K562 (cell line): ENCODE measurements around the gene ELF1.

ENCODE experiments used
- FOXP1 ChIP-seq: sonication (generic); formaldehyde crosslinking; IDR thresholded peaks from 2 replicates; pipeline ENCODE4 v1.8.0; 2022; ENCODE audit warnings: mild to moderate bottlenecking, missing genetic modification reagents
- MAFK ChIP-seq: IDR thresholded peaks from 2 replicates; pipeline ENCODE4 v1.6.1; 2011; ENCODE audit warnings: low read length, improper control_type of control experiment
- POLR2A ChIP-seq: fragments of 450-650 bp; conservative IDR thresholded peaks from 2 replicates; pipeline ENCODE4 v1.6.1; 2016
- ZBTB7A ChIP-seq: IDR thresholded peaks from 2 replicates; pipeline ENCODE4 v1.6.1; 2011; ENCODE audit warnings: low read depth, mild to moderate bottlenecking, low read length, moderate library complexity, borderline replicate concordance; ENCODE audit not compliant: control insufficient read depth
- TF ChIP-seq, protein P1 (sequence below), 2 experiments: fragments of 450-650 bp in 1 of 2; sonication (generic) in 1 of 2; formaldehyde crosslinking in 1 of 2; IDR thresholded peaks in 1 of 2; conservative IDR thresholded peaks in 1 of 2; 2 replicates each; pipeline versions ENCODE4 v1.6.1 to v1.8.1; 2016 to 2023; ENCODE audit warnings: mild to moderate bottlenecking in 2 of 2, moderate library complexity in 2 of 2, inconsistent platforms in 1 of 2, missing genetic modification reagents in 1 of 2
- TF ChIP-seq, protein P2 (sequence below), 3 experiments: IDR thresholded peaks in 2 of 3; conservative IDR thresholded peaks in 1 of 3; 2 replicates each; pipeline ENCODE4 v1.5.1; 2011 to 2012; ENCODE audit warnings: low read length in 3 of 3, mild to moderate bottlenecking in 3 of 3, control low read depth in 2 of 3, improper control_type of control experiment in 1 of 3, inconsistent platforms in 1 of 3, low read depth in 1 of 3, mixed read lengths in 1 of 3, moderate library complexity in 1 of 3; ENCODE audit not compliant: insufficient read depth in 2 of 3

DNA sequence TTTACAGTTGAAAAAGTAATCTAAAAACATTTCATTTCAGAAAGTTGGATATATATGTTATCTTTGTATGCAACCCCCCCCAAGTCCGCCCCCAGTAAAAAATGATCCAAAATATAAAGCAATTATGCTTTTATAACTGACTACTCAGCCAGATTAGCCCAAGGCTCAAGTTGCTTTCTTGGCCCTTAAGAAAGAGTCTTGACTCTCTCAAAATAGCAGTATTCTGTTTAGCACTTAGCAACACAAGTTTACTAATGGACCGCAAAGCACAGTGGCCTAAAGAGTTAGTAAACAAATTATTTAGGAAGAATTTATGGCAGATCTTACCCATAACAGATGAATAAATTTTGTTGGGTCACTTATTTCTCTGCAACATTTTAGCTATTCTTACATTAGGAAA, 86.9 kb downstream of the ELF1 start:
- TF ChIP-seq, protein P1, sequence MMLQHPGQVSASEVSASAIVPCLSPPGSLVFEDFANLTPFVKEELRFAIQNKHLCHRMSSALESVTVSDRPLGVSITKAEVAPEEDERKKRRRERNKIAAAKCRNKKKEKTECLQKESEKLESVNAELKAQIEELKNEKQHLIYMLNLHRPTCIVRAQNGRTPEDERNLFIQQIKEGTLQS (IDR thresholded peaks at IDR 0.05): no peak
- TF ChIP-seq, protein P1 (CRISPR knock-in tag; conservative IDR thresholded peaks at IDR 0.05): no peak
- no peak for TF ChIP-seq MAFK
- TF ChIP-seq FOXP1: no peak
- TF ChIP-seq, protein P2, sequence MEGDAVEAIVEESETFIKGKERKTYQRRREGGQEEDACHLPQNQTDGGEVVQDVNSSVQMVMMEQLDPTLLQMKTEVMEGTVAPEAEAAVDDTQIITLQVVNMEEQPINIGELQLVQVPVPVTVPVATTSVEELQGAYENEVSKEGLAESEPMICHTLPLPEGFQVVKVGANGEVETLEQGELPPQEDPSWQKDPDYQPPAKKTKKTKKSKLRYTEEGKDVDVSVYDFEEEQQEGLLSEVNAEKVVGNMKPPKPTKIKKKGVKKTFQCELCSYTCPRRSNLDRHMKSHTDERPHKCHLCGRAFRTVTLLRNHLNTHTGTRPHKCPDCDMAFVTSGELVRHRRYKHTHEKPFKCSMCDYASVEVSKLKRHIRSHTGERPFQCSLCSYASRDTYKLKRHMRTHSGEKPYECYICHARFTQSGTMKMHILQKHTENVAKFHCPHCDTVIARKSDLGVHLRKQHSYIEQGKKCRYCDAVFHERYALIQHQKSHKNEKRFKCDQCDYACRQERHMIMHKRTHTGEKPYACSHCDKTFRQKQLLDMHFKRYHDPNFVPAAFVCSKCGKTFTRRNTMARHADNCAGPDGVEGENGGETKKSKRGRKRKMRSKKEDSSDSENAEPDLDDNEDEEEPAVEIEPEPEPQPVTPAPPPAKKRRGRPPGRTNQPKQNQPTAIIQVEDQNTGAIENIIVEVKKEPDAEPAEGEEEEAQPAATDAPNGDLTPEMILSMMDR (IDR thresholded peaks at IDR 0.05 in 2 of 3, conservative IDR thresholded peaks at IDR 0.05 in 1 of 3; ENCODE audit: insufficient read depth in 2 of 3, low read depth in 1 of 3, low read length in 3 of 3): no peak
- no peak for TF ChIP-seq ZBTB7A
- TF ChIP-seq POLR2A: no peak
